ENCODE data around the gene KRTAP16-1. TPM values are rescaled to one million over a fixed set of nuclear protein-coding genes. Genes with fewer than 3 reads are reported as not detected.

KRTAP16-1 gene
- total RNA-seq, 1 donor from 2014 or later, result not detected

DNA sequence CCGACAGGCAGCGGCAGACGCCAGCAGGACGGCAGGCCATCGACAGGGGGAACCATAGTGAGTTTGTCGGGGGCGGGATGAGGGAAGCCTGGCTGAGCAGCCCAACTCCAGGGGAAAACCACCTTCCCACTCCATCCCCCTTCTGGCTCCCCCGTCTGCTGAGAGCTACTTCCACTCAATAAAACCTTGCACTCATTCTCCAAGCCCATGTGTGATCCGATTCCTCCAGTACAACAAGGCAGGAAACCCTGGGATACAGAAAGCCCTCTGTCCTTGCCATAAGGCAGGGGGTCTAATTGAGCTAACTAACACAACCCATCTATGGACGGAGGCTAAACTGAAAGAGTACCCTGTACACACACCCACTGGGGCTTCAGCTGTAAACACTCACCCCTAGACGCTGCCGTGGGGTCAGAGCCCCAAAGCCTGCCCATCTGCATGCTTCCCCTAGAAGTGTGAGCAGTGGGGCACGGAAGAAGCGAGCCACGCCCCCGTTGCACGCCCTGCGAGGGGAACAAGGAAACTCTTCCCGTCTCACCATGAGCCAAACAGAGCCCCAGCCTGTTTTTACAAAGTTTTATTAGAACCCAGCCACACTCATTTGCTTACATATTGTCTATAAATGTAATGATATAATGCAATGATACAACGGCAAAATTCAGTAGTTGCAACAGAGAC lies 10.5 kb downstream of the KRTAP16-1 start:
- peaks cover 8% of the 10 kb centered on the region for H3K9me3 Mint-ChIP-seq
- H3K4me3 Mint-ChIP-seq, result no peak overlapping the region
- H3K27ac Mint-ChIP-seq (ENCODE audit: unreplicated experiment), result no peak overlapping the region
- H3K36me3 Mint-ChIP-seq (ENCODE audit: low read depth), result no peaks in the 10 kb centered on the region
- TF ChIP-seq, protein P1, sequence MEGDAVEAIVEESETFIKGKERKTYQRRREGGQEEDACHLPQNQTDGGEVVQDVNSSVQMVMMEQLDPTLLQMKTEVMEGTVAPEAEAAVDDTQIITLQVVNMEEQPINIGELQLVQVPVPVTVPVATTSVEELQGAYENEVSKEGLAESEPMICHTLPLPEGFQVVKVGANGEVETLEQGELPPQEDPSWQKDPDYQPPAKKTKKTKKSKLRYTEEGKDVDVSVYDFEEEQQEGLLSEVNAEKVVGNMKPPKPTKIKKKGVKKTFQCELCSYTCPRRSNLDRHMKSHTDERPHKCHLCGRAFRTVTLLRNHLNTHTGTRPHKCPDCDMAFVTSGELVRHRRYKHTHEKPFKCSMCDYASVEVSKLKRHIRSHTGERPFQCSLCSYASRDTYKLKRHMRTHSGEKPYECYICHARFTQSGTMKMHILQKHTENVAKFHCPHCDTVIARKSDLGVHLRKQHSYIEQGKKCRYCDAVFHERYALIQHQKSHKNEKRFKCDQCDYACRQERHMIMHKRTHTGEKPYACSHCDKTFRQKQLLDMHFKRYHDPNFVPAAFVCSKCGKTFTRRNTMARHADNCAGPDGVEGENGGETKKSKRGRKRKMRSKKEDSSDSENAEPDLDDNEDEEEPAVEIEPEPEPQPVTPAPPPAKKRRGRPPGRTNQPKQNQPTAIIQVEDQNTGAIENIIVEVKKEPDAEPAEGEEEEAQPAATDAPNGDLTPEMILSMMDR (conservative IDR thresholded peaks at IDR 0.05), result no peak
- H3K4me1 Mint-ChIP-seq, result no peaks in the 10 kb centered on the region
- no peak for DNase-seq (ENCODE audit: low read depth, low spot score)
- H3K27me3 Mint-ChIP-seq (ENCODE audit: low read depth), result peaks cover 4% of the 10 kb centered on the region

- no peaks in the 10 kb centered on the region for H3K36me3 Mint-ChIP-seq (ENCODE audit: low read depth)
- no peak for DNase-seq (ENCODE audit: low read depth, low spot score)
- no peak overlapping the region for H3K4me3 Mint-ChIP-seq
- H3K9me3 Mint-ChIP-seq, result peaks cover 8% of the 10 kb centered on the region
- TF ChIP-seq, protein P1 (conservative IDR thresholded peaks at IDR 0.05), result no peak
- peaks cover 1% of the 10 kb centered on the region for H3K27me3 Mint-ChIP-seq (ENCODE audit: low read depth)
- no peaks in the 10 kb centered on the region for H3K4me1 Mint-ChIP-seq
- no peak overlapping the region for H3K27ac Mint-ChIP-seq (ENCODE audit: unreplicated experiment)
Measured at GRCh38 chr17:41296846-41297245, 12.3 kb downstream of the KRTAP16-1 start.

DNA sequence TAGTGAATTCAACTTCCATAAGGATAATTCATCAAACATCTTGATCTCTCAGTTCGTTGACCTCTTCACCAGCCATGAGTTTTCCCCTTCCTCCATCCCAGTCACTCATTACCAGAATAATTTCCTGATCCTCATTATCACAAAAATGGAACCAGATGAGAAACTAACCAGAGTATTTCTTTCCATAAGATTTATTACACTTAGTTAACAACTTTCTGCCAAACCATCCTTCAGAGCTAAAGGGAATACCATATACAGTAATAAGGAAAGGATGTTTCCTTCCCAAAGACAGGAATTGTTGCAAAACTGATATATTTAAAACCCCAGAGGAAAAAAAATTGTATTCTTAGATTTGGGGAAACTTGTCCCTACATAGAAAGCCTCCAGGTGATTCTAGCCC lies 15.1 kb downstream of the KRTAP16-1 start:
- Mint-ChIP-seq H3K36me3 (ENCODE audit: low read depth) (no peaks in the 10 kb centered on the region), H3K4me3 (no peak overlapping the region), H3K4me1 (no peaks in the 10 kb centered on the region), H3K27ac (ENCODE audit: unreplicated experiment) (peak overlapping the region; percentile 9), H3K9me3 (no peaks in the 10 kb centered on the region), H3K27me3 (ENCODE audit: low read depth) (no peaks in the 10 kb centered on the region)
- TF ChIP-seq, protein P1 (conservative IDR thresholded peaks at IDR 0.05), result no peak
- DNase-seq (ENCODE audit: low read depth, low spot score), result no peak

DNA sequence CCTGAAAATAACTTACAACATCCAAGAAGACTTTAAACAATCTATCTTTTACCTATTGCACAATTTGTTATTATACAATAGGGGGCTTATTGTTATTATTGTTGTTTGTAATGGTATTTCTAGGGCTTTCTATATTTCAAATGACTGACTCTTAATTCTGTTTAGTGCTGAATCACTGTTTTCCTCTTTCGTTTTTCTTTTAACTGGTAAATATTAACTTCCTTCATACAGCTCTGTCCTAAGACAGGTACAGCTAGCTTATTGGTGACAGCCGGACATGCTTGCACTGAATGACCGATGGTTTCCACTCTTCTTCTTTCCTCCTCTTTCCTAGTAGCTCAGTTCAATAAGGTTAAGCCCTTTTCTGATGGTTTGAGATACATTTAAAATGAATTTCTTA lies 22.1 kb downstream of the KRTAP16-1 start:
- Mint-ChIP-seq H3K9me3 (no peaks in the 10 kb centered on the region), H3K36me3 (ENCODE audit: low read depth) (no peaks in the 10 kb centered on the region), H3K4me1 (no peaks in the 10 kb centered on the region), H3K4me3 (no peak overlapping the region), H3K27me3 (ENCODE audit: low read depth) (peaks cover 10% of the 10 kb centered on the region), H3K27ac (ENCODE audit: unreplicated experiment) (no peak overlapping the region)
- TF ChIP-seq, protein P1 (conservative IDR thresholded peaks at IDR 0.05), result no peak
- no peak for DNase-seq (ENCODE audit: low read depth, low spot score)

- no peak overlapping the region for H3K27ac Mint-ChIP-seq (ENCODE audit: unreplicated experiment)
- H3K9me3 Mint-ChIP-seq, result no peaks in the 10 kb centered on the region
- no peak for DNase-seq (ENCODE audit: low read depth, low spot score)
- TF ChIP-seq, protein P1 (conservative IDR thresholded peaks at IDR 0.05), result no peak
- no peaks in the 10 kb centered on the region for H3K4me1 Mint-ChIP-seq
- H3K36me3 Mint-ChIP-seq (ENCODE audit: low read depth), result no peaks in the 10 kb centered on the region
- peaks cover 23% of the 10 kb centered on the region for H3K27me3 Mint-ChIP-seq (ENCODE audit: low read depth)
- no peak overlapping the region for H3K4me3 Mint-ChIP-seq
Measured at GRCh38 chr17:41284546-41284945, 24.6 kb downstream of the KRTAP16-1 start.

Measured in neural crest cell (in vitro differentiated cells).